ENCODE data around the gene DMRT1.
"Not testable (repeated sequence)": the region's sequence is repeated elsewhere in the genome, so short reads cannot be mapped to it uniquely, and the experiment has no call there.

The DMRT1 gene

DNA sequence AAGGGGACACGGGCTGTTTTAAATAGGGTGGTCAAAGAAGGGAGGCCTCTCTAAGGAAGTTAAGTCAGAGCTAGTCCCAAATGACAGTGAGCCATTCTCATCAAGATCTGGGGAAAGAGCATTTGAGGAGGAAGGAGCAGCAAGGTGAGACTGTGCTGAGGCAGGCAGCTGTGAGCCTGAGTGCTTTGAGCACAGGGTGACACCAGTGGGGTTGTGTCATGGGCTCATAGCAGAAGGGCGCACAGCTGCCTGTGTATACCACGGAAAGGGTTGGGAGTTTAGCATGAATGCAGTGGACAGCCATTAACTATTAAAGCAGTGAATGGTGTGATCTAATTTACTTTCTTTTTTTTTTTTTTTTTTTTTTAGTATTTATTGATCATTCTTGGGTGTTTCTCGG, 19.2 kb downstream of the DMRT1 start:
- no peak for DNase-seq

DNA sequence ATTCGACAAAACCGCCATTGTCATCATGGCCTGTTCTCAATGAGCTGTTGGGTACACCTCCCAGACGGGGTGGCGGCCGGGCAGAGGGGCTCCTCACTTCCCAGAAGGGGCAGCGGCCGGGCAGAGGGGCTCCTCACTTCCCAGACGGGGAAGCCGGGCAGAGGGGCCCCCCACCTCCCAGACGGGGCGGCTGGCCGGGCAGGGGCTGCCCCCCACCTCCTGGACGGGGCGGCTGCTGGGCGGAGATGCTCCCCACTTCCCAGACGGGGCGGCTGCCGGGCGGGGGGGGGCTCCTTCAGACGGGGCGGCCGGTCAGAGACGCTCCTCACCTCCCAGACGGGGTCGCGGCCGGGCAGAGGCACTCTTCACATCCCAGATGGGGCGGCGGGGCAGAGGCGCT, 20.0 kb downstream of the DMRT1 start:
- DNase-seq: not testable (repeated sequence)

DNA sequence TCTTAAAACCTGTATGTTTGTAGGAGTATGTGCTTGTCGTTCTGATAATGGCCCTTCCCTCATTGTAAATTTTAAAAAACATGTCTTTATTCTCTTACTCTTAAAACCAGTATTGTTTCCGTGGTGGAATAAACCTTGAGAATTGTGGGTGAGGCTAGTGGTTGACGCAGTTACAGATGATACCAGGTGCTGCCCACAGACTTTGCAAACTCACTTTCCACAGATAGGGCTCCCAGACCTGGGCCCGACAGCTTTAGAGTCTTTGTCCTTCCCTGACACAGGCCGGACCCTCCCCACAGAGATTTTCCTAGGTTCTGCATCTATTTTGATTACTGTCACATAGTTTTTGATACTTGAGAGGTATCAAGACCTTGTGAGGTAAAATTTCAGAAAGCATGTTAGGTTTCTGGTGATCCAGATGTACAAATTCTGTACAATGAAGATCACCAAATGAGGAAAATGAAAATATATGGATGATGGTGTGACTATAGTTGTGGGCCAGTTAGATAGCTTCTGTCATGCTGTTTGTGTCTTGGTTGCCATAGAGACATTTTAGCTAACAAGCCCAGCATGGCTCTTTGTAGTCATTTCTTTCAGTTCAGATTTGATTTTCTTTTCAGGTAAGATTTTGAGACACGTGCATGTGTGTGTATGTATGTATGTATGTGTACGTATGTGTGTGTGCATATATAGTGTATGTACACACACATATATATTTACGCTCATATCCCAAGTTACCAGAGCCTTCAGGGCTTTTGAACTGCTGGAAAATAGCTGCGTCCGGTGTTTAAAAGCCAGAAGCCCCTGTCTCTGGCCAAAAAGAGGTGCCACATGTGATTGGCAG, 33.8 kb downstream of the DMRT1 start:
- no peak for DNase-seq

DNA sequence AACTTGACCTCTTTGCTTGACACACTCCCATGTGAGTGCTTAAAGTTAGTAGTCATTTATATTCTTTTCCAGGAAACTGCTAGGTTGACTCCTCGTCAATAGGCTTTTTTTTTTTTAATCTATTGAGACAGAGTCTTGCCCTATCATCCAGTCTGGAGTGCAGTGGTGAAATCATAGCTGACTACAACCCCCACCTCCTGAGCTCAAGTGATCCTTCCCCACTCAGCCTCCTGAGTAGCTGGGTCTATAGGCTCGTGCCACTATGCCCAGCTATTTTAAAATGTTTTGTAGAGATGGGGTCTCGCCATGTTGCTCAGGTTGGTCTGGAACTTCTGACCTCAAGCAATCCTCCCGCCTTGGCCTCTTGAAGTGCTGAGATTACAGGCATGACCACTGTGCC, 34.9 kb downstream of the DMRT1 start:
- no peak for DNase-seq

DNA sequence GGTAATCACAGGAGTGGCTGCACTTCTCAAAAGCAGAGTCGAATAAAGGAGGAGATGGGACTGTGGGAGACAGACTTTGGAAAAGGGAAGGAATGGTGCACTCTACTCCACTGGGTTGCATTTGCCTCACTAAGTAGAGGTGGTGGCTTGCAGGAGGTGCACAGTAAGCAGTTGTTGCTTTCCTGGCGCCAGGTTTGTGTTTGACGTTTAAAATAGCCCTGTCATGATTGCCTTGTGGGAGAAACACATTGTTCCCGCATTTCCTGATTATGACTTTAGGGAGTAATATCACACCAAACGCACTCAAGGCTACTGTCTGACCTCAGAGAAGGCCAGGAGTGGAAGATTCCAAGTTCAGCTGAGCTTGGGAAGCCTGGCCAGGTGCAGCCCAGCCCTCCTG, 36.7 kb downstream of the DMRT1 start:
- no peak for DNase-seq

DNA sequence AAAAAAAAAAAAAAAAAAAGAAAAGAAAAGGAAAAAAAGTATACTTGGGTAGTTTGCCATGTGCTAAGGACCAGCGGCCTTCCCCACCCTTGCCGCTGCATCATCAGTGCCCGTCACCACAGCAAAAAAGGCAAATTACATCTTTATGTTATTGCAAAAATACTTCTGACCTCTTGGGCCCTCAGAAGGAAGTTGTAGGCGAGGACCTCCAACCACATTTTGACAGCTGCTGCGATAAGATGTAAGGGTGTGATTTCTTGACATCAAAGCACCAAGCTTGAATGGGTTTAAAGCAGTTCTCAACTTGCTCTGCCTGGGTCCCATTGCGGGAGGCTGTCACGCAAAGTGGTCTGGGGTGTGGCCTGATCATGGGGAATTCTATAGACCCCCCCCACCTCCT, 39.2 kb downstream of the DMRT1 start:
- DNase-seq: no peak

DNA sequence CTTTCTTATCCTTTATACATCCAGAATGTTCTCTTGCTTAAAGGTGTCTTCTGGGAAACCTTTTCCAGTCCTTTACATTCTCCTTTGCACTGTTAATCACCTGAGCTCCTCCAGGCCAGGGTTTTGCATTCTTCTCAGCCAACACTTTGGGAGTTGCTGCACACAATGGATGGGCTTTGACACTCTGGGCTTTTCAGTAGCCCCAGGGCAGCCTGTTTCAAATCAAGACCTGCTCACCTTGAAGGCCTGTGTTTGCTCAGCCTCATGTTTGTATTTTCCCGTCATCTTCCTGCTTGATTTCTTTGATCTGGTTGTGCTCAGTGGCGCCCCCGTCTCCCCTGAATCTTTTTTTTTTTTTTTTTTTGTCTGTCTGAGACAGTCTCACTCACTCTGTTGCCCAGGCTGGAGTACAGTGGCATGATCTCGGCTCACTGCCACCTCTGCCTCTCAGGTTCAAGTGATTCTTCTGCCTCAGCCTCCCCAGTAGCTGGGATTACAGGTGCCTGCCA, 41.0 kb downstream of the DMRT1 start:
- DNase-seq: no peak

DNA sequence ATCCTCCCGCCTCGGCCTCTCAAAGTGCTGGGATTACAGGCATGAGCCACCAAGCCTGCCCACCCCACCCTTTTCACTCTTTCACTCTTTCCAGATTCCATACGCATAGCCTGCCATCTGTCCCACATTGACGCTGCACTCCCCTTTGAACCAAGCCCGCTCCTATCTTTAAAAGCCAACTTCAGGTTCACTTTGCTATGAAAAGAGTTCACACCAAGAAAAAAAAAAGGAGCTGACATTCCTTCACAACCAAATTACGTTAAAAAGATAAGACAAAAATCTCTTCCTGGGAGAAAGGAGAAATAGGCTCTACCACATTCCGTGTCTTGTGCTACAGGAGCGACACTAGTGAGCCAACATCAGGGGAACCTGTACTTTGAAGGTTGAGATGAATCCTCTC, 41.5 kb downstream of the DMRT1 start:
- DNase-seq: no peak

DNA sequence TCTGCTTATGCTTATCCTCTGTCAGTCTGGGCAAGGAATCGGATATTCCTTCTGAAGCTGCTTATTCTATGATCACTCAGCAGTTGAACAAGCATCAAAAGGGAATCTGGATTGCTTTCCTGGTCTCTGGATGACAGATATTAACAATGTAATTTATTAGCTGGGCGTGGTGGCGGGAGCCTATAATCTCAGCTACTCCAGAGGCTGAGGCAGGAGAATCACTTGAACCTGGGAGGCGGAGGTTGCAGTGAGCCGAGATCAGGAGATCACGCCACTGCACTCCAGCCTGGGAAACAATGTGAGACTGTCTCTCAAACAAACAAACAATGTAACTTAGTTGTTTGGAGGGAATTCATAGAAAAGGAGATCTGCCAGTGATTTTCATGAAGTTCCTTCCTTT, 45.4 kb downstream of the DMRT1 start:
- DNase-seq: no peak

DNA sequence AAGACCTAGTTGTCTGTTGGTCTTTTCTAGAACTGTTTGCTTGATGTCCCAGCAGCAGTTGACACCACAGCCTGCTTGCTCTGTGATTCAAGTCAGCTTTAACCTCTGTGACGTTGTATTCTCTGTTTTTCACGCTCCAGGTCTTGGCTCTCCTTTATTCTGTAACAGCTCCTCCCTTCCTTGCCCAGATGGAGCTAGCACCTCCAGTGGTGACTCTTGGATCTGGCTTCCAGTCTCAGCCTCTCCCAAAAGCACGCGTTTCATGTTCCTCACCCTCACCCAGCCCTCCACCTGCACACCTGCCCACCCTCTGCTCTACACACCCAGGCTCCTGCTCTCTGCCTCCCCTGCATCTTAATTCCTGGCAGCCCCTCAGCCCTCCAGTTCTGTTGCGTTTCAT, 50.6 kb downstream of the DMRT1 start:
- no peak for DNase-seq

DNA sequence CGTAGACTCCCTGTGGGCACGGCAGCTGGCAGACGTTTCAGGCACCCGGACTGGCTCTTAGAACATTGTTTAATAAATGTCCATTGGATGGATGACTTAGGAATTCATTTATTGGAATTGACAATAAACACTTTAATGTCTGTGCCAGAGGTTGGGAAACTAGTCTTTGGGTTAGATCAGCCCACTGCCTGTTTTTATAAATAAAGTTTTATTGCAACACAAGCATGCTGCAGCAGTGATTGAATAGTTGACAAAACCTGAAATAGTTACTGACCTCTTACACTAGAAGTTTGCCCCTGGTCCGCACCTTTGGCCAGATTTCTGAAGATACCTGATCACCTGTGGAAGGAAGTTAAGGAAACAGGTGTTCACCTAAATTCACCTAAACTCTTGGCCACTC, 51.6 kb downstream of the DMRT1 start:
- no peak for DNase-seq

DNA sequence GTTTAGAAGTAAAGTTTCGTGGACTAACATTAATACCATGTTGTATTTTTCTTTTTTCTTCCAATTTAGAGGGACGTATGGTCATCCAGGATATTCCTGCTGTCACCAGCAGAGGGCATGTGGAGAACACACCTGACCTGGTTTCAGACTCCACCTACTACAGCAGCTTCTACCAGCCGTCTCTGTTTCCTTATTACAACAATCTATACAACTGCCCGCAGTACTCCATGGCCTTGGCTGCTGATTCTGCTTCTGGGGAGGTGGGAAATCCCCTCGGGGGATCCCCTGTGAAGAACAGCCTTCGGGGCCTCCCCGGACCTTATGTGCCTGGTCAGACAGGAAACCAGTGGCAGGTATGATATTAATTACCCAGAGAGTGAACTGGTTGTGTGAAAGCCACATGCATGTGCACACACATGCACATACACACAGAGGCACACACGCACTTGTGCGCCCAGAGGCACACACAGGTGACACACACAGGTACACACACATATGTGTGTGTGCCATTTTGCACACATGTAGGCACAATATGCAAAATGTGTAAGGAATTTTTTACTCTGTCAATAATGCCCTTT, 52.4 kb downstream of the DMRT1 start:
- peak; percentile 49 for DNase-seq

DNA sequence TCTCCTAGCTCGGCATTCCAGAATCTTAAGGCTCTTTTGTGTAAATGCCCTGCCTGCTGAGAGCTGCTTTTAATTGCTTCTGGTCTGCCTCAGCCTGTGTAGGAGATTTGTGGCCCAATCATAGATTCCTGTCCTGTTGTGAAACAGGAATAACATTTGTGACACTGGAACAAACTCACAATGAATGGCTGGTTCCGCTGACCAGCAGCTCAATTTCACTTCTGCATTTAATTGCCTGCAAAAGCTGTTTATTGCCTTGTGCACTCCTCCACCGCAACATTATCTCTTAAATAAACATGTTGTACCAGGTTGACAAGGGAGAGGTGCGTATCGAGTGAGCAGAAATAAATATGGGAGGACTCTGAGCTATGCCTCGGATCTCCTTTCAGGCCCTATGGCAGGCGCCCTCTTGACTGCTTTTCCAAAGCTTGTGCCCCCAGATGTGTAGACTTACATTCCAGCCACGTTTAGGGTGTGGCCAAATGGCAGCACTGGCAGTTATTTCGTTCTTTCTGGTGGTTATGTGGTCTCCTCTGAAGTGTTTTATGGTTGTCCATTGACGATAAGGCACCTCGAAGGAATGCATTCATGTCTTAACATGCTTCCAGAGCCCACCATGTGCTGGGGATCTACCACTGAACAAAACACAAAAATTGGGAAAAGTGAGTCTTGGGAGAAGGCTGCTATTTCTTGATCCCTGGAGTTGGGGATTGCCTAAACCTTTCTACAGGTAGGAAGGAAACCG, 58.1 kb downstream of the DMRT1 start:
- DNase-seq: no peak

DNA sequence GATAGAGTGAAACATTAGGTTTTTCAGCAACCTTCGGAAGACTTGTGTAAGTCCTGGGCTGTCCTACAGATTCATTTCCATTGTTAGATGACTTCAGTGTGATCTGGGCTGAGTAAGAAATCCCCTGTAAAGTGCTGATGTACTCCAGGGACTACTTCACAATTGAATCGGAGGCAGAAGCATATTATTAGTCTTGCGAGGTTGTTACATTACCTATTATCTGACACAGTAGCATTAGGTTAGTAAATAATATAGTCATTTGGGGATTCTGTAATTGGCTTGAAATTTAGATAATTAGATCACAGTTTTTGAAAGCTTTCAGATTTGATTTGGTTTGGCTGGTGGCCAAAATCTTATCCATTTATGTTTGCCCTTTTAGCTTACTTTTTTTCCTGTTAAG, 62.4 kb downstream of the DMRT1 start:
- DNase-seq: peak; percentile 66

DNA sequence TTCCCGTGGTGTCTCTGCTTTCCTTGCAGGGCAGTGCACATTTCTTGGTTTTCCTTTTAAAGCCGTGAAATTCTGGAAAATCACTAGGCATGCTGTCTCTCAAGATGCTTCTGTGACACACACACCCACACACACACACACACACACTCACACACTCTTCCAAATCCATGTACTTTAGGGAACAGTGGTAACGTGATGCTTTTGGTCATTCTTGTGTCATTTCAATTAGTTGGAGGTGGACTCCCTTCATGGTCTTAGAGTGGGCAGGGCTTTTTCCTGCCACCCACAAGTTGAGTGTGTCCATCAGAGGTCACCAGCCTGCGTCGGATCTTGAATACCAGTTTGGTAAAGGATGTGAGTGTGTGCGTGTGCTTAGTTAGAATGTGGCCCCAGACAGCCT, 64.4 kb downstream of the DMRT1 start:
- DNase-seq: no peak

DNA sequence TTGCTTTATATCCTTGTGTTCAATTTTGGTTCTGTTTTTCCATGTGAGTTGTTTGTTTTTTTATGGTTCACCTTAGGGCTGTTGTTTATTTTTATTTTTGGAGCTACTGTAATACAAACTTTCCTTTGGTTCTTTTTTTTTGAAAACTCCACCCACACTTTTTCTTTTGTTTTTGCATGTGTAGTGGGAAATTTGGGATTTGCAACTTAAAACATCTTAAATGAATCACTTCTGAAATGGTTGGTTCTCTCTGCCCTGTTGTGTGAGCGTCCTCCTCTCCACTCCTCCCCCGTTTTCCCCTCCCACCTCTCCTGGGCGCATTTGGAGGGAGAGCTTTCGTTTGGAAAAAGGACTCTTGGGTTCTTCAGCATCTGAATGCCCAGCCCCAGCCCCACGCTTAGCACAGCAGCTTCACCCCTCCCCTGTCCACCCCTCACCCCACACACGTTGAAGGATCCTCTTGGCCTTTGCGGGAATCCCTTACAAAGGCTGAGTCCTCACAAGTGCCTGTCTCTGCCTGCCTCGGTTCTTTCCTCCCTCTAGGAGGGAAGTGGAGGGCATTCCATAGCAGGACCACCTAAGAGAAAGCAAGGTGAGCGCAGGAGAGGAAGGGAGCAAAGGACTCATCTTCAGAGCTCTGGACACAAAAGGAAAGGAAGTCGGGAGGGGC, 67.2 kb downstream of the DMRT1 start:
- DNase-seq: no peak

DNA sequence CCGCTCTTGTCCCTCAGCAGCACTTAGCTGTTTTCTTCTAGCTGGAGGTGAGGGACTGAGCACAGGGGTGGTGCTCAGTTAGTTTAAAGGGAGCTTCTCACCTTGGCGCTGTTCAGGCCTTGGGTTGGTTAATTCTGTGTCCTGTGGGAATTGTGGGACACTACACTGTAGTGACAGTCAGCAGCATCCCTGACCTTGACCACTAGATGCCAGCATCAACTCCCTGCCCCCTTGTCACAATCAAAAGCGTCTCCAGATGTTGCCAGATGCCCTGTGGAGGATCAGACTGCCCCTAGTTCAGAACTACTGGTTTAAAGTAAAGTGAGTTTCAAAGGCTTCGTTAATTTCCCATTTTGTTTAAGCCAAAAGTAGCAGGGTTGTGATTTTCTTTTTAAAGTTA, 69.5 kb downstream of the DMRT1 start:
- DNase-seq: no peak

DNA sequence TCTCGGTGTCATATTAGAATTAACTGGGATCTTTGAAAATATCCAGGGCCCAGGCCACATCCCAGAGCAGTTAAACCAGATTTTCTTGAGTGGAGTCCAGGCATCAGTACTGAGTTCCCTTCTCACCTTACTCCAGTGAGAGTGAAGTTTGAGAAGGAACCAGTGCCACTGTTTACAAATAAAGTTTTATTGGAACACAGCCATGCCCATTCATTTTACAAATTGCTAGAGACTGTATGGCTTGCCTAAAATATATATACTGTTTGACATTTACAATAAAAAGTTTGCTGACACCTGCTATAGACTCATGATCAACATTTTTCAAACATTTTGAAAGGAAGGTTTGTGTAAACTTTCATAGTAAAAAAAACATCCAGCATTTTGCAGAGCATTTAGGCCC, 71.3 kb downstream of the DMRT1 start:
- no peak for DNase-seq

DNA sequence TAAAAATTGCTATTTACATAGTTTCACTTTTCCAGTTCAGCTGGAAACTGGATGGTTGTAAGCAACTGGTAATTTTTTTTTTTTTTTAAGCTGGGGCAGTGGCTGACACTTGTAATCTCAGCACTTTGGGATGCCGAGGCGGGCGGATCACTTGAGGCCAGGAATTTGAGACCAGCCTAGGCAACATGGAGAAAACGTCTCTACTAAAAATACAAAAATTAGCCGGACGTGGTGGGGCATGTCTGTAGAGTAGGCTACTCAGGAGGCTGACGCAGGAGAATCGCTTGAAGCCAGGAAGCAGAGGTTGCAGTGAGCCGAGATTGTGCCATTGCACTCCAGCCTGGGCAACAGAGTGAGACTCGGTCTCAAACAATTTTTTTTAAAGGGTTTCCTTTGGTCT, 72.0 kb downstream of the DMRT1 start:
- not testable (repeated sequence) for DNase-seq

DNA sequence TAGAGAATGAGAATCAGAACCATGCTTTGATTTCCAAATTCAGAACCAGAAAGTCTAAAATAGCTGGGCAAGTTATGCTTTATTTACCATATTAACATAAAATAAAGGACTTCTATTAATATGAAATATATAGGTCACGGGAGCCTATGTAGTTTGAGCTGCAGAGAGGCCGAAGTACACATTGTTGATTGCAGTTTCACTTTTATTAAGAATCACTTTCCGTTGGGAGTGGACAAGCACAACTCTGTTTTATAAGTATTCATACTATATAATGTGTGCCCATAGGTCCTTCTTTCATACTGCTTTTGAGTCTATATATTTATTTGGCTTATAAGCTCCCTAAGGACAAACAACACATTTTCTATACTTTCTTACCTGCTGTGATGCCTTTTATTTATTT, 76.2 kb downstream of the DMRT1 start:
- no peak for DNase-seq

DNA sequence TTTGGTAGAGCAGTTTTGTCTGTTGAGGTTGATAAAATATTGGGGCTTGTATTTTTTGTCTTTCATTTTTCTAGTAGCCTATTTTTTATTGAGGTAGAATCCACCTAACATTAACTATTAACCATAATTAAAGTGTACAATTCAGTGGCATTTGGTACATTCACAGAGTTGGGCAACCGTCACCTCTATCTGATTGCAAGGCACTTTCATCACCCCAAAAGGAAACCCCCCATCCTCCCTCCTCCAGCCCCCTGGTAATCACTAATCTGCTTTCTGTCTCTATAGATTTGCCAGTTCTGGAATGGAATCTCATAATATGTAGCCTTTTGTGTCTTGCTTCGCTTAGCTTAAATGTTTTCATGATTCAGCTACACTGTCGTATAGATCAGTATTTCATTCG, 79.4 kb downstream of the DMRT1 start:
- DNase-seq: no peak

DNA sequence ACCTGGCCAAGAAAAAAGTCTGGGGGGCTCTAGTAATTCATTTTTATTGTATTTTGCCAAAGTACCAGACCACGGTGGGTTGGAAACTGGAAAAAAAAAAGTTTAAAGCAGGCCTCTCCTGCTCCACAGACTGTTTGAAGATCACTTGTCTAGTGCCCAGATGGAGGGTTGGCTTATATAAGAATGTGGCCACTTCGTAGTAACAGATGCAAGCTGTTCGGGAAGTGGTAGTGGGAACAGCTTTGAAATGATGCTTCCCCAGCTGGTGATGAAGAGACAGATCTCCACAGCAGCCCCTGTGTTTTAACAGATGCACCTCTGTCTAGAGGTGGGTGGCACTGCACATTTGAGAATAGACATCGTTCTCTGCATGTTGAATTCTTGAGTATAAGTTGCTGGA, 80.7 kb downstream of the DMRT1 start:
- DNase-seq: no peak

DNA sequence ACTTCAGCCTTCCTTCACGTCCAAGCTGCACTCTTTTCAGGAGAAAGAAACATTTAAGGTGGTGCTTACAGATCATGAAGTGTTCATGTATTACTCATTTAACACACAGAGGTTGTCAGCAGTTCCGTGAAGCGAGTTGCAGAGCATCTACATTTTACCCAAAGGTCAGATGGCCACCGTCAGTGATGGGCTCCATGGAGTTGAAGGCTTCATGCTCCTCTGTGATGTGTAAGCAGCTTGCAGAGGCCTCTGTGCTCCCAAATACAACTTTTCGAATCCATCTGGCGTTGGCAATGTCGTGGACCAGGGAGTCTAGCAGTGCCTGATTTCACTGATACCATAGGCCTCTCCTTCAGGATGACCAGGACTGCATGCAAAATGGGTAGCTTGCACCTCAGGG, 81.2 kb downstream of the DMRT1 start:
- DNase-seq: no peak

All from NCI-H1105 (cell line).